ENCODE data around the gene PRRX1.

The PRRX1 gene

DNA sequence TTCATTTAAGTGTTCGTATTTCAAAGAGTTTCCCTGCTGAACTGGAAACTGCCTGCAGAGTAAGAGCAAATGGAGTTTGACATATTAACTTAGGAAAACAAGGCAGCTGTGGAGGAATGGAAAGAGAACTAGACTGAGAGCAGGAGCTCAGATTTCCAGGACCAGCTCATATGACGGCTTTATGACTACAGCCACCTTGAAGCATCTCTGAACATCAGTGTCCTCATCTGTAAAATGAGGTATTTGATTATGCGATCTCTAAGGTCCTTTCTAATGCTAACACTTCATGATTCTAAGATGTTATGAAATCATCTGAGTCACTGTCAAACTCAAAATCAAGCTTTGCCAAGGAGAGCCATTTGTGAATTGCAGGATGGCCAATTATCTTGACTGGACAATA, 112.3 kb downstream of the PRRX1 start:
- DNase-seq, result no peak

DNA sequence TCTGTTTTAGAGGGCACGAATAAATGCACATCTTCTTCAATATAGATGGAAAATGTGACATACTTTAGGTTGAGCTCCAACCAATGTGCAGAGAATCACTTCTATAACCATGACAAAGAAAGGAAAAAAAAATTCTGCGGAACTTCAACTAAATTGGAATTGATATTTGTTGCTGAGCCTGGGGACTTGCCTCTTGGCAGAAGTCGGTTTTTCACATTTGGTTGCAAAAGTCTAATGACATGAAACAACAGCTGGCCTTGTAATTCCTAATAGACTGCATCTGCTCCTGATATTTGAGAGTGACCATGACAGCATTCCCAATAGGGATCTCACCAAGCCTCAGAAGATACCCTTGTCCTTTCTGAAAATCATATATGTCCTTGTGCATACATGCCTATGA, 112.8 kb downstream of the PRRX1 start:
- DNase-seq, result no peak

Data from kidney glomerular epithelial cell (primary cell).